Bone marrow (tissue), 2 donors: ENCODE results near the gene ELOVL4.
A peak's percentile ranks its signal among the peaks of the same experiment; 100 is the strongest.

Source experiments
- DNase-seq, 2 donors: peaks; one replicate each; lab custom pipeline; 2025; lab: John Stamatoyannopoulos, UW

ELOVL4 gene

GRCh38 chr6:79947191-79948186 is at the start of gene ELOVL4:
TSS of gene ELOVL4 (minus strand) at chr6:79947553. CDS start at chr6:79947279, 274 bp downstream.
- DNase-seq = no peak

- DNase-seq = no peak
Measured at GRCh38 chr6:79993911-79994309, 46.6 kb upstream of the ELOVL4 start.

GRCh38 chr6:79993012-79993910 is 45.9 kb upstream of the ELOVL4 start:
- DNase-seq = no peak

DNA sequence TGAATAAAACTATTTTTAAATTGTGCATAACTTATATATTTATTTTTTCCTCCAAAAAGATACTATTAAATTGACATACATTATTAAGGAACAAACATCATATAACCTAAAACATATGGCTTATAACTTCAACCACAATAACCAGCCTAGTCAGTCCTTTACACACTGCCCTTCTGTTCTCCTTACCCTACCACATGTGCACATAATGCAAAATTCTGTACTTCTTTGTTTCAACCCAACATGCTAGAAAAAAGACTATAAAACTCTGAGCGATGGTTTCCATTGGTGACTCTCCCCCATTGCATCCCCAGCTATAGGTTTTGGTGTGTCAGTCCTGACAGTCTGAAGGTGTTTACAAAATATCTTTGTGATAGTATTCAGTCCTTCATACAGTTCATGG is 42.3 kb upstream of the ELOVL4 start:
- DNase-seq = no peak

- no peak for DNase-seq
Measured at GRCh38 chr6:79985128-79985527, 37.8 kb upstream of the ELOVL4 start.

GRCh38 chr6:79984261-79984660 is 36.9 kb upstream of the ELOVL4 start:
- no peak for DNase-seq

DNA sequence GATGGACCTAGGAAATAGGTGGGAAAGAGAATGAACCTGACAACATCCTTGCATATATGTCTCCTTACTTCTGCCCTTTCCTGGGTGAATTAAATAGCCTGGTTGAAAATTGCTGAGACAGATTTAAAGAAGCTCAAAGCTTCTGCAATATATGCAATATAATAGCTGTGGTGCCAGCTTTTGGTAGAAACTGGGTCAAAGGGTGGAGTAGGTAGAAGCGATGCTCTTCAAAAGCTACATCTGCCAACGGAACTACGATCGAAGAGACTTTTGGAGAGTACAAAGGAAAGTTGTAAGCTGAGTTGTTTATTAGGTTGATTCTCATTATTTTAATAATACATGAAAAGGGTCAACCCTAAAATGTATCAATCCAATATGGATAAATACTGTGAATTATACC is 34.3 kb upstream of the ELOVL4 start:
- no peak for DNase-seq

- no peak for DNase-seq
Measured at GRCh38 chr6:79971193-79971592, 23.8 kb upstream of the ELOVL4 start.

DNA sequence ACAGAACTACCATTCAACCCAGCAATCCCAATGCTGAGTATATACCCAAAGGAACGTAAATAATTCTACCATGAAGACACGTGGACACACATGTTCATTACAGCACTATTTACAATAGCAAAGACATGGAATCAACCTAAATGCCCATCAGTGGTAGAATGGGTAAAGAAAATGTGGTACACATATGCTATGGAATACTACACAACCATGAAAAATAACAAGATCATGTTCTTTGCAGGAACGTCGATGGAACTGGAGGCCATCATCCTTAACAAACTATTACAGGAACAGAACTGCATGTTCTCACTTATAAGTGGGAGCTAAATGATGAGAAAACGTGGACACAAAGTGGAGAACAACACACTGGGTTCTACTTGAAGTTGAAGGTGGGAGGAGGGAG is 22.4 kb upstream of the ELOVL4 start:
- no peak for DNase-seq

DNA sequence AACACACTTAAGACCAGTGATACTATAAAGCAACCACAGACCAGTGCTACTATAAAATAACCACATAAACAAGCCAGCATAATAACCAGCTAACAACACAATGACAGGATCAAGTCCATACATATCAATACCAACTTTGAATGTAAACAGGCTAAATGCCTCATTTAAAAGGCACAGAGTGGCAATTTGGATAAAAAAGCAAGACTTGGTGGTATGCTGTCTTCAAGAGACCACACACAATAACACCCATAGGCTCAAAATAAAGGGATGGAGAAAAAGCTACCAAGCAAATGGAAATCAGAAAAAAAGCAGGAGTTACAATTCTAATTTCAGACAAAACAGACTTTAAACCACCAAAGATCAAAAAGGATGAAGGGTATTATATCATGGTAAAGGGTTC is 19.8 kb upstream of the ELOVL4 start:
- no peak for DNase-seq

DNA sequence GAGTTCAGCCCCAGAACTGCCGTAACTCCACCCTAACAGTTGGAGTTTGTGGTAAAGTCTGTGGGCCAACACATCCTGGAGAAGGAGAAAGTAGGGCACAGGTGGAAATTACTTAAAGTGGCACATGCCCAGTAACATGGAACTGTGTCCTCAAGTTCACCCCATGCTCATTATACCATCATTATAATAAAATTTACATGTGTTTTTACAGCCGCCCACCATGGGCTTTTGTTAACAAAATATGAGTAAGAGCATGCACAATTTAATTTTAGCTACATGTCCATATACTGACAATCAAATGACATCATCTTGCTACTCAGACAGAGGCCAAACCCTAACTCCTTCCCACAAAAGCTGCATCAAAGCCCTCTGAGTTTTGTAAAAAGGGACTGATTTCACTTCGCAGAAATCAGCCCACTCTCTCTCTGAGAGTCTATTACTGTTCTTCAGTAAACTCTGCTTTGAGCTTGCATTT is 17.3 kb upstream of the ELOVL4 start:
- no peak for DNase-seq

DNA sequence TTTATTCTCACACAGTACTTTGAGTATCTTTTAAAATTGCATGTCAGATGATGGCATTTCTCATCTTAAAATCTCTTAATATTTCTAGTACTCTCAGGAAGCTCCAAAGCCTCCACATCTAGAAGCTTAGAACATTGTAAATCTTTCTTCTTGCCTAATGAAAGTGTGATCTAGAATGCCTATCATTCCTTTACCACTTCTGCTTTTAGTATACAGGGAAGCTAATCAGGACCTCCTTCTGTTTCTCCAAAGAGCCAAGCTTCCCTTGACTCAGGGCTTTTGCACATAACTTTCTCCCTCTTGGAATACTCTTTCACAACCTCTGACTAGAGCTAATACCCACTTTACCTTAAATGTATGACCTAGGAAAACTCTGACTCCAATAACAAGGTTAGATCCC is 7.5 kb upstream of the ELOVL4 start:
- no peak for DNase-seq

- peak in 1 of 2 donors; percentile 30 for DNase-seq
Measured at GRCh38 chr6:79949233-79949632, 1.9 kb upstream of the ELOVL4 start.

- no peak for DNase-seq
Measured at GRCh38 chr6:79946272-79947190, 822 bp downstream of the ELOVL4 start.

- no peak for DNase-seq
Measured at GRCh38 chr6:79943133-79943532, 4.2 kb downstream of the ELOVL4 start.

GRCh38 chr6:79941489-79942151 is 5.7 kb downstream of the ELOVL4 start:
- DNase-seq = no peak

GRCh38 chr6:79928478-79928998 is 18.8 kb downstream of the ELOVL4 start:
- DNase-seq = no peak

DNA sequence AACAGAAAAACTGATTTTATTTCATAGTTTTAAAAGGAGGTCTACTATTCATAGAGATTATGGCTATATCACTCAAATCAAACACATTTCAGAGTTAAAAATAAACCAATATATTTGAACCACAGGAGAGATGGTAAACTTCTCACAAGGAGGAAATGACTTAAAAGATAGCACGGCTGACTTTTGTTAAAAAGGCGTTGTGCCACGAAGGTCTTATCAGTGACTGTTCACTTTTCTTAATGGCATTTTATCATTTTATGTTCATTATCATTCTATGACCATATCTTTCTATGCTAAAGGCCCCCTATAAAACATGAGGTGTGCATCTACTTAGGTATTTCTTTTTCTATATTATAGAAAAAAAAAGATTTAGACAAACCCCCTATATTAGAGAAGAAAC is 19.6 kb downstream of the ELOVL4 start:
- no peak for DNase-seq

GRCh38 chr6:79923270-79923669 is 24.1 kb downstream of the ELOVL4 start:
- no peak for DNase-seq

DNA sequence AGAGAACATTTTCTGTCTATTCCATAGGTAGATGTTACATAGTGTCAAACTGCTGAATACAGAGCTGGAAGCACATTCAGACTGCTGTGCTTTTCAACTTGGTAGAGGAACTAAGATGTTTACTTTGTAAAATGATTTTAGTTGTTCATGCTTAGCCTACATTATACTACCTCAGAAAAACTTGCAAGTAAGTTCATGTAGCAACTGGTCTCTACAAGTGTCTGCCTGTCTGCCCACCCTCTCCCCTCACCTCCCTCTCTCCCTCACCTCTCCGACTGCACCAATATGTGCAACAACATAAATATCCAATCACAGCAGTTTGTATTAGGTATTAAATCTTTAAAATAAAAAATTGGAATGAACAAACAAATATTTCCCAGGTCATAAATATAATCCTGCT is 25.3 kb downstream of the ELOVL4 start:
- no peak for DNase-seq

GRCh38 chr6:79913369-79913768 is 34.0 kb downstream of the ELOVL4 start:
- no peak for DNase-seq
